Neural cell (in vitro differentiated cells): ENCODE measurements around the gene MANF. TPM values are rescaled to one million over a fixed set of nuclear protein-coding genes. Genes with fewer than 3 reads are reported as not detected.

Experiments
- H2AFZ ChIP-seq: fragments of 200-600, 300-800 bp; sonication (generic), shearing (Covaris generic); 2 replicates; pipeline ENCODE4 v1.6.0; 2014; ENCODE audit warnings: low read depth, mild to moderate bottlenecking, antibody characterized with exemption, low read length, moderate library complexity
- H3F3A ChIP-seq: fragments of 200-600 bp; shearing (Covaris generic); 2 replicates; pipeline ENCODE4 v1.6.1; 2016; ENCODE audit warnings: mild to moderate bottlenecking, moderate library complexity, mixed read lengths, antibody characterized with exemption, low read length; ENCODE audit not compliant: insufficient read depth, poor library complexity, severe bottlenecking
- H3K27ac ChIP-seq: fragments of 200-600, 300-800 bp; sonication (generic), shearing (Covaris generic); 2 replicates; pipeline ENCODE4 v1.5.1; 2014; ENCODE audit warnings: mild to moderate bottlenecking, low read length, moderate library complexity
- H3K27me3 ChIP-seq: fragments of 300-800, 200-600 bp; sonication (generic), shearing (Covaris generic); 2 replicates; pipeline ENCODE4 v1.6.0; 2014; ENCODE audit warnings: mild to moderate bottlenecking, low read depth, low read length, moderate library complexity; ENCODE audit not compliant: insufficient read depth
- H3K36me3 ChIP-seq: fragments of 300-800, 200-600 bp; sonication (generic), shearing (Covaris generic); 2 replicates; pipeline ENCODE4 v1.5.1; 2014; ENCODE audit warnings: mild to moderate bottlenecking, antibody characterized with exemption, low read length, moderate library complexity; ENCODE audit not compliant: insufficient read depth
- H3K4me2 ChIP-seq: fragments of 300-800, 200-600 bp; sonication (generic), shearing (Covaris generic); 2 replicates; pipeline ENCODE4 v1.6.0; 2014; ENCODE audit warnings: mild to moderate bottlenecking, low read length
- H3K4me3 ChIP-seq: fragments of 300-800, 200-600 bp; sonication (generic), shearing (Covaris generic); 2 replicates; pipeline ENCODE4 v1.5.1; 2014; ENCODE audit warnings: mild to moderate bottlenecking, low read length, moderate library complexity
- H3K79me2 ChIP-seq: fragments of 200-600 bp; shearing (Covaris generic); replicated peaks from 2 replicates; pipeline ENCODE4 v1.6.0; 2014; ENCODE audit warnings: mild to moderate bottlenecking, low read length, moderate library complexity; ENCODE audit not compliant: insufficient read depth
- H3K9ac ChIP-seq: fragments of 300-800, 200-600 bp; sonication (generic), shearing (Covaris generic); 2 replicates; pipeline ENCODE4 v1.6.1; 2016; ENCODE audit warnings: mild to moderate bottlenecking, low read length, mixed read lengths
- H3K9me2 ChIP-seq: fragments of 200-600 bp; shearing (Covaris generic); 2 replicates; pipeline ENCODE4 v1.6.1; 2016; ENCODE audit warnings: mild to moderate bottlenecking, low read length, mixed read lengths; ENCODE audit not compliant: insufficient read depth
- H3K9me3 ChIP-seq: fragments of 200-600, 300-800 bp; sonication (generic), shearing (Covaris generic); 2 replicates; pipeline ENCODE4 v1.6.1; 2016; ENCODE audit warnings: mild to moderate bottlenecking, mixed run types, low read length, moderate library complexity, mixed read lengths
- H4K20me1 ChIP-seq: fragments of 200-600 bp; shearing (Covaris generic); 2 replicates; pipeline ENCODE4 v1.6.1; 2016; ENCODE audit warnings: mild to moderate bottlenecking, mixed run types; ENCODE audit not compliant: insufficient read depth
- CTCF ChIP-seq: fragments of 450-650 bp; IDR thresholded peaks from 2 replicates; pipeline ENCODE4 v1.5.1; 2014; ENCODE audit warnings: antibody characterized with exemption, mild to moderate bottlenecking, moderate library complexity; ENCODE audit not compliant: poor library complexity, severe bottlenecking
- EP300 ChIP-seq: fragments of 450-650 bp; conservative IDR thresholded peaks from 2 replicates; pipeline ENCODE4 v1.6.1; 2014; ENCODE audit warnings: antibody characterized with exemption, mild to moderate bottlenecking, moderate library complexity; ENCODE audit not compliant: poor library complexity, severe bottlenecking
- EZH2 ChIP-seq: fragments of 200-600, 300-800 bp; shearing (Covaris generic), sonication (generic); IDR thresholded peaks from 2 replicates; pipeline ENCODE4 v1.6.1; 2014; ENCODE audit warnings: antibody characterized with exemption, low read length, borderline replicate concordance, mild to moderate bottlenecking; ENCODE audit not compliant: insufficient read depth, poor library complexity, severe bottlenecking
- MXI1 ChIP-seq: fragments of 450-650 bp; conservative IDR thresholded peaks from 2 replicates; pipeline ENCODE4 v1.6.1; 2014; ENCODE audit warnings: antibody characterized with exemption, mild to moderate bottlenecking; ENCODE audit not compliant: poor library complexity, severe bottlenecking
- POLR2AphosphoS5 ChIP-seq: IDR thresholded peaks from 2 replicates; pipeline ENCODE4 v1.6.1; 2012
- RAD21 ChIP-seq: fragments of 450-650 bp; conservative IDR thresholded peaks from 2 replicates; pipeline ENCODE4 v1.6.1; 2014; ENCODE audit warnings: antibody characterized with exemption, mild to moderate bottlenecking, moderate library complexity
- REST ChIP-seq: IDR thresholded peaks from 2 replicates; pipeline ENCODE4 v1.6.1; 2012; ENCODE audit warnings: borderline replicate concordance
- SMC3 ChIP-seq: fragments of 450-650 bp; conservative IDR thresholded peaks from 2 replicates; pipeline ENCODE4 v1.6.1; 2014; ENCODE audit warnings: antibody characterized with exemption, mild to moderate bottlenecking, moderate library complexity; ENCODE audit not compliant: poor library complexity
- TAF1 ChIP-seq: IDR thresholded peaks from 2 replicates; pipeline ENCODE4 v1.6.1; 2012; ENCODE audit warnings: low read depth
- polyA plus RNA-seq: library from polyadenylated mRNA; depleted of rRNA; stranded (reverse); fragments of >200 nt; gene quantifications from 2 replicates; pipeline ENCODE4 v1.2.3, GENCODE V29; 2014

The MANF gene
- polyA plus RNA-seq, 1 donor from 2014 or later: 77.3 TPM

- Histone ChIP-seq H3K27ac (no peak overlapping the region), H3K36me3 (peaks cover 33% of the 10 kb centered on the region), H3K4me2 (no peak overlapping the region), H3K9me3 (no peaks in the 10 kb centered on the region), H3K9ac (no peak overlapping the region), H3K9me2 (no peaks in the 10 kb centered on the region), H3K27me3 (no peaks in the 10 kb centered on the region), H3K4me3 (peak overlapping the region; percentile 90), H3K79me2 (peaks cover 31% of the 10 kb centered on the region), H3F3A (peaks cover 2% of the 10 kb centered on the region), H4K20me1 (peaks cover 11% of the 10 kb centered on the region), H2AFZ (no peak overlapping the region)
- TF ChIP-seq EP300: no peak
- no peak for TF ChIP-seq POLR2AphosphoS5
- no peak for TF ChIP-seq SMC3
- no peak for TF ChIP-seq RAD21
- no peak for TF ChIP-seq EZH2
- TF ChIP-seq REST: no peak
- TF ChIP-seq CTCF: no peak
- no peak for TF ChIP-seq TAF1
- TF ChIP-seq MXI1: no peak
Observed at GRCh38 chr3:51395493-51396213, 10.6 kb downstream of the MANF start.

- Histone ChIP-seq H3K79me2 (peaks cover 31% of the 10 kb centered on the region), H4K20me1 (peaks cover 11% of the 10 kb centered on the region), H3K9me2 (no peaks in the 10 kb centered on the region), H3F3A (peaks cover 2% of the 10 kb centered on the region), H3K9ac (no peak overlapping the region), H3K4me2 (no peak overlapping the region), H3K27me3 (no peaks in the 10 kb centered on the region), H3K27ac (no peak overlapping the region), H2AFZ (no peak overlapping the region), H3K4me3 (peak overlapping the region; percentile 90), H3K9me3 (no peaks in the 10 kb centered on the region), H3K36me3 (peaks cover 33% of the 10 kb centered on the region)
- TF ChIP-seq MXI1 (no peak), CTCF (no peak), TAF1 (no peak), RAD21 (no peak), EZH2 (no peak), EP300 (no peak), REST (no peak)
Observed at GRCh38 chr3:51396401-51396800, 11.3 kb downstream of the MANF start.
